ENCODE data around the gene CPSF7.

The CPSF7 gene

GRCh38 chr11:61380884-61381283, 48.9 kb downstream of the CPSF7 start:
- TF ChIP-seq GABPA (IDR thresholded peaks at IDR 0.05; ENCODE audit: low read depth) (no peak), POLR2AphosphoS5 (IDR thresholded peaks at IDR 0.05; ENCODE audit: low read depth) (no peak), REST (IDR thresholded peaks at IDR 0.05; ENCODE audit: insufficient replicate concordance, low read depth) (no peak), SPI1 (IDR thresholded peaks at IDR 0.05; ENCODE audit: borderline replicate concordance, low read depth) (no peak), CTCF (IDR thresholded peaks at IDR 0.05; ENCODE audit: insufficient read depth, low read length) (no peak)
- Histone ChIP-seq H3K27ac (replicated peaks) (no peak overlapping the region), H3K4me3 (replicated peaks; ENCODE audit: insufficient read depth, low read length) (no peak overlapping the region), H3K27me3 (ENCODE audit: insufficient read depth, poor library complexity, severe bottlenecking) (no peaks in the 10 kb centered on the region)
- no peak for DNase-seq (ENCODE audit: low read depth in 1 of 2, low spot score in 1 of 2)

GRCh38 chr11:61378713-61379313, 51.0 kb downstream of the CPSF7 start:
- no peak overlapping the region for H3K27ac ChIP-seq (replicated peaks)
- H3K4me3 ChIP-seq (replicated peaks; ENCODE audit: insufficient read depth, low read length), result no peak overlapping the region
- TF ChIP-seq POLR2AphosphoS5 (IDR thresholded peaks at IDR 0.05; ENCODE audit: low read depth) (peak; percentile 29; the same call in 1 of the 2 replicates), REST (IDR thresholded peaks at IDR 0.05; ENCODE audit: insufficient replicate concordance, low read depth) (no peak), CTCF (IDR thresholded peaks at IDR 0.05; ENCODE audit: insufficient read depth, low read length) (no peak), SPI1 (IDR thresholded peaks at IDR 0.05; ENCODE audit: borderline replicate concordance, low read depth) (no peak), GABPA (IDR thresholded peaks at IDR 0.05; ENCODE audit: low read depth) (no peak)
- peak; percentile 82 to 84 for DNase-seq (ENCODE audit: low read depth in 1 of 2, low spot score in 1 of 2)
- no peaks in the 10 kb centered on the region for H3K27me3 ChIP-seq (ENCODE audit: insufficient read depth, poor library complexity, severe bottlenecking)

GRCh38 chr11:61377461-61378160, 52.2 kb downstream of the CPSF7 start:
- TF ChIP-seq SPI1 (IDR thresholded peaks at IDR 0.05; ENCODE audit: borderline replicate concordance, low read depth) (no peak), CTCF (IDR thresholded peaks at IDR 0.05; ENCODE audit: insufficient read depth, low read length) (no peak), GABPA (IDR thresholded peaks at IDR 0.05; ENCODE audit: low read depth) (no peak), REST (IDR thresholded peaks at IDR 0.05; ENCODE audit: insufficient replicate concordance, low read depth) (no peak), POLR2AphosphoS5 (IDR thresholded peaks at IDR 0.05; ENCODE audit: low read depth) (no peak)
- Histone ChIP-seq H3K27me3 (ENCODE audit: insufficient read depth, poor library complexity, severe bottlenecking) (no peaks in the 10 kb centered on the region), H3K27ac (replicated peaks) (peak overlapping the region; percentile 36; the same call in 1 of the 2 replicates), H3K4me3 (replicated peaks; ENCODE audit: insufficient read depth, low read length) (no peak overlapping the region)
- DNase-seq (ENCODE audit: low read depth in 1 of 2, low spot score in 1 of 2), result no peak

All from HL-60 (cell line).